Measurements from ENCODE around the gene NOTCH2. TPM values are rescaled to one million over a fixed set of nuclear protein-coding genes. Genes with fewer than 3 reads are reported as not detected.
"Not testable (repeated sequence)": the region's sequence is repeated elsewhere in the genome, so short reads cannot be mapped to it uniquely, and the experiment has no call there.

NOTCH2 gene
- total RNA-seq, 3 donors from 2014 or later (not counting 1 experiment from before 2014, with no cell fraction given), result 74.7 to 136 (median 97.4) TPM

DNA sequence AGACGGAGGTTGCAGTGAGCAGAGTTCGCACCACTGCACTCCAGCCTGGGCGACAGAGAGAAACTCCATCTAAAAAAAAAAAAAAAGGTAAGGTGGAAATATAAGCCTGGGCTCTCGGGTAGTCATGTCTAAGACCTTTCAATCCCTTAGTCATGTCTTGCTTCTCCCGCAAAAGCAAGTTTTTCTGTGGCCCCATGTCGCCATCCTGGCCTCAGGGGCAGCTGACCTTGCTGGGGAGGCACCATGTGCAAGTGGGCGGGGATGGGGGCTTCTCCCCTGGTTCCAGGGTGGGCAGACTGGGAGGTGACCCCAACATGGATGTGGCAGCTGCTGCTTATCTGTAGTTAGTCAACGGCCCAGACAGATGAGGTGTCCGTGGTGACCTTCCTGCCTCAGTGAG lies 40.2 kb upstream of the NOTCH2 start:
- ATAC-seq; H3K27ac ChIP-seq (ENCODE audit: low read length); H3K4me1 Mint-ChIP-seq; H3K27me3 ChIP-seq (ENCODE audit: control insufficient read depth, insufficient read depth, low read length); H3K4me3 Mint-ChIP-seq; H3K27ac Mint-ChIP-seq; H3K36me3 ChIP-seq (ENCODE audit: control insufficient read depth, insufficient read depth, low read length); H3K9me3 ChIP-seq (ENCODE audit: control insufficient read depth, insufficient read depth, low read length); H3K4me3 ChIP-seq (ENCODE audit: low read length); H3K27me3 Mint-ChIP-seq (ENCODE audit: low read depth in 2 of 2); intact Hi-C loops (cut with micrococcal nuclease); H3K36me3 Mint-ChIP-seq; DNase-seq; H3K4me1 ChIP-seq (ENCODE audit: control insufficient read depth, insufficient read depth, low read length); H3K9me3 Mint-ChIP-seq: not testable (repeated sequence)
- 100% methylated on average over 2 of the region's 9 CpGs for WGBS (ENCODE audit: insufficient coverage)

DNA sequence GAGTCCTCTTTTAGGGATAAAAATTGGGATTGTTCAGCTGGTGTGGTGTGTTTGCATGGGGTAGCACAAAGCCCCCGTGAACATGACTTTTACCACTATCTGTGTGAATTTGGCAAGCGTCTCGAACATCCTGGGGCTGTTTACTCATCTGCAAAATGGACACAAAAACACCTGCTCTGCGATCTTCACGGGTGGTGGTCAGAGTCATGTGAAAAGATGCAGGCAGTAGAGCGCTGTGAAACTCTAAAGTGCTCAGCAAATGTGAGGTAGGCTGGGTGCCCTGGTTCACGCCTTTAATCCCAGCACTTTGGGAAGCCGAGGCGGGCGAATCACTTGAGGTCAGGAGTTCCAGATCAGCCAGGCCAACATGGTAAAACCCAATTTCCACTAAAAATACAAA lies 39.7 kb upstream of the NOTCH2 start:
- DNase-seq; H3K36me3 Mint-ChIP-seq; H3K27me3 Mint-ChIP-seq (ENCODE audit: low read depth in 2 of 2); ATAC-seq; H3K4me3 ChIP-seq (ENCODE audit: low read length); H3K9me3 ChIP-seq (ENCODE audit: control insufficient read depth, insufficient read depth, low read length); H3K27ac Mint-ChIP-seq; H3K4me1 ChIP-seq (ENCODE audit: control insufficient read depth, insufficient read depth, low read length); intact Hi-C loops (cut with micrococcal nuclease); H3K4me3 Mint-ChIP-seq; H3K4me1 Mint-ChIP-seq; H3K27me3 ChIP-seq (ENCODE audit: control insufficient read depth, insufficient read depth, low read length); H3K27ac ChIP-seq (ENCODE audit: low read length); H3K36me3 ChIP-seq (ENCODE audit: control insufficient read depth, insufficient read depth, low read length); H3K9me3 Mint-ChIP-seq: not testable (repeated sequence)
- 83% methylated on average over 7 of the region's 10 CpGs for WGBS (ENCODE audit: insufficient coverage)

DNA sequence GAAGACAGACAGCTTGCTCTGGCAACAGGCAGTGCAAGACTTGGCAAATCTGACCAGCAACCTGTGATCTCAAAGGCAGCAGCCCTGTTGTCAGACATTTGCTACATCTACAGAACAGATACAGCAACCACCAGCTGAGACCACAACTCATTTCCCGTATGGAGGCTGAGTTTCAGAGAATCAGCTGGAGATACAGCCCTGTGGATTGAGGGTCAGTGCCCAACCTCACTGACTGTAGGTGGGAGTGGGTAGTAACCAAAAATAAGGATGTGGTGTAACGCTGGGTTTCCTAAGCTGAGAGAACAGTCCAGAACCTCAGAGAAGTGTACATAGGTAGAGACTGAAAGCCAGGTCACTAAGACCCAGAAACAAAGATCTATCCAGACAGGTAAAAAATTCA lies 35.8 kb upstream of the NOTCH2 start:
- peak in 2 of 3 donors; percentile 39 to 43 for ATAC-seq
- DNase-seq; H3K27ac Mint-ChIP-seq; H3K4me3 ChIP-seq (ENCODE audit: low read length); H3K36me3 ChIP-seq (ENCODE audit: control insufficient read depth, insufficient read depth, low read length); H3K4me1 Mint-ChIP-seq; H3K4me3 Mint-ChIP-seq; H3K27ac ChIP-seq (ENCODE audit: low read length); H3K4me1 ChIP-seq (ENCODE audit: control insufficient read depth, insufficient read depth, low read length); H3K27me3 Mint-ChIP-seq (ENCODE audit: low read depth in 2 of 2); H3K36me3 Mint-ChIP-seq; H3K9me3 ChIP-seq (ENCODE audit: control insufficient read depth, insufficient read depth, low read length); H3K27me3 ChIP-seq (ENCODE audit: control insufficient read depth, insufficient read depth, low read length); intact Hi-C loops (cut with micrococcal nuclease); H3K9me3 Mint-ChIP-seq: not testable (repeated sequence)
- WGBS (ENCODE audit: insufficient coverage), result 0% methylated on average over 1 of the region's 2 CpGs

DNA sequence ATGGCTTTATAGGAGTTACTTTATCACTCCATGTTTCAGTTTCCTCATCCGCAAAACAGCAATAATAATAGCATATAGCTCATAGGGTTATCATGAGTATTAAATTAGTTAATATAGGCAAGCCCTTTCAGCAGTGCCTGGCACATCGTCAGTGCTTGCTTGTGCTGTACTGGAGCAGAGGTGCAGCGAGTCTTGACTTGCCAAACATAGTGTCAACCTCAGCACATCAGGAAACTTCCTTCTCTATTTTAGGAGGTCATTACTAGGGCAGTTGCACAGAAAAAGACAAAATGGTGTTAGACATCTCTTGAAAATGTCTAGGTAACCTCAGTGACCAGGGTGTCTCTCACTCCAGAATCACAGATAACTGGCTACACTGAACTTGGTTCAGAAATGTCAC lies 34.3 kb upstream of the NOTCH2 start:
- ATAC-seq, result peak in 1 of 3 donors; percentile 55
- H3K36me3 ChIP-seq (ENCODE audit: control insufficient read depth, insufficient read depth, low read length); intact Hi-C loops (cut with micrococcal nuclease); H3K9me3 Mint-ChIP-seq; H3K4me3 Mint-ChIP-seq; H3K4me3 ChIP-seq (ENCODE audit: low read length); H3K27ac ChIP-seq (ENCODE audit: low read length); DNase-seq; H3K27ac Mint-ChIP-seq; H3K4me1 ChIP-seq (ENCODE audit: control insufficient read depth, insufficient read depth, low read length); H3K36me3 Mint-ChIP-seq; H3K4me1 Mint-ChIP-seq; H3K9me3 ChIP-seq (ENCODE audit: control insufficient read depth, insufficient read depth, low read length); H3K27me3 ChIP-seq (ENCODE audit: control insufficient read depth, insufficient read depth, low read length); H3K27me3 Mint-ChIP-seq (ENCODE audit: low read depth in 2 of 2): not testable (repeated sequence)
- WGBS (ENCODE audit: insufficient coverage), result no CpG with 5 or more reads among the region's 3 CpGs

DNA sequence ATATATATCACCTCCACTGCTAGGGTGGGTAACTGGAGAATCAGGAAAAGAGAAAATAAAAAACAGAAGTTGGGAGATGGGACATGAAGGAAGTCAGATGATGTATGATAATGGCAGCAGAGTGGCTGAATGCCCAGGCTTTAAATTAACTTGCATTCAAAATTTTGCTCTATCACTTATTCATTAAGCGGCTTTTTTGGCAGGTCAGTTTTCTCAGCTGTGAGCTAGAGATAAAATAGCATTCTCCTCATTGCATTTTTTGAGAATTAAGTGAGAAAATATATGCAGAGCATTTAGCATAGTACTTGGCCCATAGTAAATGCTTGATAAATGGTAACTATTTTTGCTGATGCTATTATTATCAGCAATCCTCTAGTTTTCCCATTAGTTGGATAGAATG lies 32.1 kb upstream of the NOTCH2 start:
- H3K36me3 ChIP-seq (ENCODE audit: control insufficient read depth, insufficient read depth, low read length); H3K27ac Mint-ChIP-seq; H3K4me3 Mint-ChIP-seq; H3K9me3 Mint-ChIP-seq; intact Hi-C loops (cut with micrococcal nuclease); H3K27ac ChIP-seq (ENCODE audit: low read length); H3K4me3 ChIP-seq (ENCODE audit: low read length); H3K36me3 Mint-ChIP-seq; DNase-seq; H3K27me3 ChIP-seq (ENCODE audit: control insufficient read depth, insufficient read depth, low read length); H3K27me3 Mint-ChIP-seq (ENCODE audit: low read depth in 2 of 2); H3K9me3 ChIP-seq (ENCODE audit: control insufficient read depth, insufficient read depth, low read length); ATAC-seq; H3K4me1 Mint-ChIP-seq; H3K4me1 ChIP-seq (ENCODE audit: control insufficient read depth, insufficient read depth, low read length): not testable (repeated sequence)
- no CpG with 5 or more reads among the region's 1 CpG for WGBS (ENCODE audit: insufficient coverage)

DNA sequence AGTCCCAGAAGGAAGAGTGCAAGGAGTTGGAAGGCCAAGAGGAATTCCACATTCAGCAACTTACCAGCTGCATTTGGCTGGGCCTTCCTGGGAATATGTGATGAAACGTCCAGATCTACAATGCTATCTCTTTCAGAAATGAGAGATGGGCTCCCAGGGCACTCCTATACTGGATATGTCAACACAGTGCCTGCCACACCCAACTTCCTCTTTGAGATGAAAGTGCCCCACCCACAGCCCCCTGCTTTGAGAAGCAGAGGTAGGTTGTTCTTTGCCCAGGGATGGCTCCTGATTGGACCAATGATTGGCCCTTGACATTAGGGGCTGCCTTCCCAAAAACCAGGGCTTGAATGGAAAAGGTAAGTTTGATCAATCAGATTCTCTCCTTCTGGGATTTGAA lies 31.1 kb upstream of the NOTCH2 start:
- H3K4me3 Mint-ChIP-seq; H3K36me3 Mint-ChIP-seq; intact Hi-C loops (cut with micrococcal nuclease); H3K27ac ChIP-seq (ENCODE audit: low read length); H3K9me3 ChIP-seq (ENCODE audit: control insufficient read depth, insufficient read depth, low read length); H3K27me3 ChIP-seq (ENCODE audit: control insufficient read depth, insufficient read depth, low read length); DNase-seq; H3K27me3 Mint-ChIP-seq (ENCODE audit: low read depth in 2 of 2); H3K27ac Mint-ChIP-seq; ATAC-seq; H3K9me3 Mint-ChIP-seq; H3K4me1 Mint-ChIP-seq; H3K4me1 ChIP-seq (ENCODE audit: control insufficient read depth, insufficient read depth, low read length); H3K36me3 ChIP-seq (ENCODE audit: control insufficient read depth, insufficient read depth, low read length): not testable (repeated sequence)
- H3K4me3 ChIP-seq (ENCODE audit: low read length), result peak overlapping the region; percentile 13
- WGBS (ENCODE audit: insufficient coverage), result no CpG with 5 or more reads among the region's 1 CpG

DNA sequence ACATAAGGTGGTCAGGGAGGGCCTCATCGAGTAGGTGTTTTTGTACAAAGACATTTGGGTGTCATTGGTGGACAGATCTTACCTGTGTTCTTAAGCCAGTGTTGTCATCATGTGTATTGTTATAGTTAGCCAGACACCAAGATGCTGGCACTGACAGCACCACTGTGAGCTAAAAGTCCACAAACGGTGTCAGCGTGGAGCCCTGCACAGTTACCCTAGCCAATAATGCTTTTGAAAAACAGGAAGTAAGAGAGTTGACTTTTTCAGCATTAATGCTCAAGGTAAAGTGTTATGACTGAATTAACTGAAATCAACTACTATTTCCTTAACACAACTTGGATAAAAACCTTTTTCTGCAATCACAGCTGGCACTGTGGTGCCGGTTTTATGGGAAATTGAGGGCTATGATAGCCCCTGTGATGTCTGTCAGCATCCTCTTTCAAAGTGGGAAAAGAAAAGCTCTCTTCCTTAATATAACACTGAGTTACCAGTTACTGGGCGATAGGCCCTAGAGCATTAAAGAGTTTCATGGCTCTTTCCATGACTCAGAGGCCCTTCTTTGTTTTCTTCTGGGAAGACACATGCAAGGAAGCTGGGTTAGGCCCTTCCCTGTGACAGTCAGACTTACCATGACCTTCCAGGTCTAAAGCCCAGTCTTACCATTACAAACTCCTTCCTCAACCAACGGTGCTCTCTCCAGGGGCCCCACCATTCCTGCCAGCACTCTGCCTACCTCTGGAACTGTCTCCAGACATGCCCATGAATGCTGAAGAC lies 29.7 kb upstream of the NOTCH2 start:
- ATAC-seq; H3K27me3 ChIP-seq (ENCODE audit: control insufficient read depth, insufficient read depth, low read length); H3K27me3 Mint-ChIP-seq (ENCODE audit: low read depth in 2 of 2); H3K4me1 ChIP-seq (ENCODE audit: control insufficient read depth, insufficient read depth, low read length); H3K4me1 Mint-ChIP-seq; H3K27ac Mint-ChIP-seq; DNase-seq; H3K36me3 Mint-ChIP-seq; H3K9me3 Mint-ChIP-seq; H3K27ac ChIP-seq (ENCODE audit: low read length); H3K36me3 ChIP-seq (ENCODE audit: control insufficient read depth, insufficient read depth, low read length); H3K9me3 ChIP-seq (ENCODE audit: control insufficient read depth, insufficient read depth, low read length); intact Hi-C loops (cut with micrococcal nuclease); H3K4me3 Mint-ChIP-seq: not testable (repeated sequence)
- WGBS (ENCODE audit: insufficient coverage), result no CpG with 5 or more reads among the region's 6 CpGs
- peak overlapping the region; percentile 5 for H3K4me3 ChIP-seq (ENCODE audit: low read length)

DNA sequence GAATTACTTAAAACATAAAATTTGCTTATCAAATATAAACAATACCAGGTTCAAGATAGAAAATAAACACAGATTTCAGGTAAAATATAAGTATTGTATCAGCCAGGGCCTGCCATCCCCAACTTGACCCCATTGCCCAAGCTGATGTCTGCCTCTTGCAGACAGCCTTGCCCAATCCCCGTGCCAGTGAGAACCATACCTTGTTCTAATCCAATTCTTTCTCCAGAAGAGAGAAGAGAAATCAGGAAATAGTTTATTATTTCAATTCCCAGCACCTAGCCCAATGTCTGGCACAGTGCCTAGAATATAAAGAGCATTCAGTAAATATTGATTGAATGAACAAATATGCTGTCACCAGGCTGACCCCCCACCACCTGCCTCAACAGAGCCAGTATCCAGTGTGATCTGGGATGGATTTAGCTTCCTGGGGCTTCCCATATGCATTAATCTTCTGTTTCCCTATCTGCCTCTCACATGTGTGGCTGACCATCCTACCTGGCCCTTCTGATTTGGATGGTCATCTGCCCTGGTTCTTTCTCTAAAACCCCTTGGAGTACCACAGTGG lies 27.6 kb upstream of the NOTCH2 start:
- H3K4me1 ChIP-seq (ENCODE audit: control insufficient read depth, insufficient read depth, low read length); H3K4me3 ChIP-seq (ENCODE audit: low read length); DNase-seq; ATAC-seq; H3K36me3 ChIP-seq (ENCODE audit: control insufficient read depth, insufficient read depth, low read length); H3K27me3 Mint-ChIP-seq (ENCODE audit: low read depth in 2 of 2); H3K27me3 ChIP-seq (ENCODE audit: control insufficient read depth, insufficient read depth, low read length); H3K36me3 Mint-ChIP-seq; H3K9me3 Mint-ChIP-seq; H3K27ac ChIP-seq (ENCODE audit: low read length); intact Hi-C loops (cut with micrococcal nuclease); H3K4me3 Mint-ChIP-seq; H3K4me1 Mint-ChIP-seq; H3K27ac Mint-ChIP-seq; H3K9me3 ChIP-seq (ENCODE audit: control insufficient read depth, insufficient read depth, low read length): not testable (repeated sequence)
- 100% methylated on average over 1 of the region's 1 CpG for WGBS (ENCODE audit: insufficient coverage)
